H1 (cell line): ENCODE results near the gene CAPN10.

Source experiments
- CREB1 ChIP-seq: IDR thresholded peaks from 2 replicates; pipeline ENCODE4 v1.6.1; 2012; ENCODE audit warnings: inconsistent platforms
- EGR1 ChIP-seq: IDR thresholded peaks from 2 replicates; pipeline ENCODE4 v1.6.1; 2011; ENCODE audit warnings: low read depth, low read length, borderline replicate concordance
- SP2 ChIP-seq: IDR thresholded peaks from 2 replicates; pipeline ENCODE4 v1.6.1; 2012; ENCODE audit warnings: mild to moderate bottlenecking, low read length, inconsistent platforms
- TF ChIP-seq, protein P1 (sequence below), 3 experiments: IDR thresholded peaks; 1 replicate in 2 of 3; 2 replicates in 1 of 3; pipeline versions ENCODE4 v1.5.1 to v1.6.1; 2011; ENCODE audit warnings: low read length in 3 of 3, mild to moderate bottlenecking in 3 of 3, inconsistent platforms in 2 of 3, low read depth in 1 of 3, moderate library complexity in 1 of 3; ENCODE audit not compliant: insufficient read depth in 1 of 3; ENCODE audit errors: control extremely low read depth in 1 of 3

DNA sequence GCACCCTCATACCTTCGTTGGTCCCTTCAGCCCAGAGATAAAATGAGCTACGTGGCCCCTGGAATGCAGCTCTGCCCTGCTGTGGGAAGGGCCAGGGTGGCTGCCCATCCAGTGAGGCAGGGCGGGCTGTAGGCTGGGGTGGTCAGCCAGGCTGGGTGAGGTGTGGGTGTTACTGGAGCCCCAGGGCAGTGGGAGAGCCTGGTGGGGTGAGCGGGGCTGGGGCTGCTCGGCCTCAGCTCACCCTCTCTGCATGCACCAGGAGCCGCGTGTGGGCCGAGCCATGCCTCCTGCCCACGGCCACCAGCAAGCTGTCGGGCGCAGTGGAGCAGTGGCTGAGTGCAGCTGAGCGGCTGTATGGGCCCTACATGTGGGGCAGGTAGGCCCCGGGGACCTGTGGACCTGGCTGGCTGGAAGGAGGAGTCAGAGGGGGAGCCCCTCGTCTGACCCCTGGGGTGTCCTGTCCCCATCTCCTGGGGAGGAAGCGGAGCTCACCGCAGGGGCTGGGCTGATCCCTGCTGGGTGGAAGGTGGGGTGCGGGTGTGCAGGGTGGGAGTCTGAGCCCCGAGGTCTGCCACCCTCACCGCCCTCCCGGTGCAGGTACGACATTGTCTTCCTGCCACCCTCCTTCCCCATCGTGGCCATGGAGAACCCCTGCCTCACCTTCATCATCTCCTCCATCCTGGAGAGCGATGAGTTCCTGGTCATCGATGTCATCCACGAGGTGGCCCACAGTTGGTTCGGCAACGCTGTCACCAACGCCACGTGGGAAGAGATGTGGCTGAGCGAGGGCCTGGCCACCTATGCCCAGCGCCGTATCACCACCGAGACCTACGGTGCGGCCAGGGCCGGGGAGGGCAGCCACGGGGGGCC lies 12.8 kb upstream of the CAPN10 start:
- TF ChIP-seq, protein P1, sequence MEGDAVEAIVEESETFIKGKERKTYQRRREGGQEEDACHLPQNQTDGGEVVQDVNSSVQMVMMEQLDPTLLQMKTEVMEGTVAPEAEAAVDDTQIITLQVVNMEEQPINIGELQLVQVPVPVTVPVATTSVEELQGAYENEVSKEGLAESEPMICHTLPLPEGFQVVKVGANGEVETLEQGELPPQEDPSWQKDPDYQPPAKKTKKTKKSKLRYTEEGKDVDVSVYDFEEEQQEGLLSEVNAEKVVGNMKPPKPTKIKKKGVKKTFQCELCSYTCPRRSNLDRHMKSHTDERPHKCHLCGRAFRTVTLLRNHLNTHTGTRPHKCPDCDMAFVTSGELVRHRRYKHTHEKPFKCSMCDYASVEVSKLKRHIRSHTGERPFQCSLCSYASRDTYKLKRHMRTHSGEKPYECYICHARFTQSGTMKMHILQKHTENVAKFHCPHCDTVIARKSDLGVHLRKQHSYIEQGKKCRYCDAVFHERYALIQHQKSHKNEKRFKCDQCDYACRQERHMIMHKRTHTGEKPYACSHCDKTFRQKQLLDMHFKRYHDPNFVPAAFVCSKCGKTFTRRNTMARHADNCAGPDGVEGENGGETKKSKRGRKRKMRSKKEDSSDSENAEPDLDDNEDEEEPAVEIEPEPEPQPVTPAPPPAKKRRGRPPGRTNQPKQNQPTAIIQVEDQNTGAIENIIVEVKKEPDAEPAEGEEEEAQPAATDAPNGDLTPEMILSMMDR (IDR thresholded peaks at IDR 0.05; ENCODE audit: control extremely low read depth in 1 of 3, insufficient read depth in 1 of 3, low read depth in 1 of 3, low read length in 3 of 3) = no peak
- TF ChIP-seq CREB1 = no peak
- no peak for TF ChIP-seq EGR1
- no peak for TF ChIP-seq SP2
